Measurements from ENCODE around the gene ITPR3. TPM values are rescaled to one million over a fixed set of nuclear protein-coding genes. Genes with fewer than 3 reads are reported as not detected.

Gene ITPR3
- total and polyA plus RNA-seq, 4 donors: 0.49 to 2.8 (median 0.71) TPM

DNA sequence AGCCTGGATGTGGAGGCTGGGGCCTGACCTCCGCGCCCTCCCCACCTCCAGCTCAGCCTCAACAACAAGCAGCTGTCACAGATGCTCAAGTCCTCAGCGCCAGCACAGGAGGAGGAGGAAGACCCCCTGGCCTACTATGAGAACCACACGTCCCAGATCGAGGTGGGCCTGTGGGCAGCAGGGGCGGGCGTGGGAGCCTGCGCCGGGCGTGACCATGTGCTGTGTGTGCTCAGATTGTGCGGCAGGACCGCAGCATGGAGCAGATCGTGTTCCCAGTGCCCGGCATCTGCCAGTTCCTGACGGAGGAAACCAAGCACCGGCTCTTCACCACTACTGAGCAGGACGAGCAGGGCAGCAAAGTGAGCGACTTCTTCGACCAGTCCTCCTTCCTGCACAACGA, 66.9 kb downstream of the ITPR3 start:
- no peak overlapping the region for H3K27ac ChIP-seq (ENCODE audit: low read depth in 1 of 2, low read length in 2 of 2)
- H3K9ac ChIP-seq (ENCODE audit: low read depth in 1 of 2, low read length in 2 of 2): no peak overlapping the region
- 92% methylated on average over 20 of the region's 20 CpGs for WGBS
- no peaks in the 10 kb centered on the region for H3K9me3 ChIP-seq (ENCODE audit: control insufficient read depth in 4 of 4, low read length in 3 of 4)
- H3K4me1 ChIP-seq (ENCODE audit: control insufficient read depth in 4 of 4, insufficient read depth in 4 of 4, low read length in 3 of 4): no peaks in the 10 kb centered on the region
- H3K27me3 ChIP-seq (ENCODE audit: control insufficient read depth in 4 of 4, insufficient read depth in 4 of 4, low read length in 3 of 4): no peaks in the 10 kb centered on the region
- no peaks in the 10 kb centered on the region for H3K36me3 ChIP-seq (ENCODE audit: control insufficient read depth in 4 of 4, insufficient read depth in 3 of 4, low read depth in 1 of 4, low read length in 3 of 4)
- no peak overlapping the region for H3K4me3 ChIP-seq (ENCODE audit: low read depth in 1 of 3, low read length in 3 of 3)
- TF ChIP-seq ATF3 (IDR thresholded peaks at IDR 0.05) (no peak), HNF4A (conservative IDR thresholded peaks at IDR 0.05) (no peak), ZBTB33 (IDR thresholded peaks at IDR 0.05) (no peak), RAD21 (IDR thresholded peaks at IDR 0.05) (no peak), CTCF (IDR thresholded peaks at IDR 0.05; ENCODE audit: low read depth, low read length, missing input control) (no peak), REST (IDR thresholded peaks at IDR 0.05) (no peak), FOXA2 (IDR thresholded peaks at IDR 0.05) (no peak), TAF1 (conservative IDR thresholded peaks at IDR 0.05) (no peak), NR2F2 (IDR thresholded peaks at IDR 0.05) (no peak), YY1 (IDR thresholded peaks at IDR 0.05) (no peak), EGR1 (IDR thresholded peaks at IDR 0.05; ENCODE audit: low read depth in 2 of 2) (no peak), RXRA (IDR thresholded peaks at IDR 0.05) (no peak), HNF4G (IDR thresholded peaks at IDR 0.05) (no peak), GABPA (IDR thresholded peaks at IDR 0.05 in 1 of 2, conservative IDR thresholded peaks at IDR 0.05 in 1 of 2) (no peak), SP1 (IDR thresholded peaks at IDR 0.05) (no peak), JUND (IDR thresholded peaks at IDR 0.05) (no peak)
- TF ChIP-seq, protein P1, sequence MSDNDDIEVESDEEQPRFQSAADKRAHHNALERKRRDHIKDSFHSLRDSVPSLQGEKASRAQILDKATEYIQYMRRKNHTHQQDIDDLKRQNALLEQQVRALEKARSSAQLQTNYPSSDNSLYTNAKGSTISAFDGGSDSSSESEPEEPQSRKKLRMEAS (IDR thresholded peaks at IDR 0.05): no peak
- no peak for DNase-seq (ENCODE audit: low spot score)
